MG63 (cell line): Measurements from ENCODE around the gene EXT2. TPM values are rescaled to one million over a fixed set of nuclear protein-coding genes. Genes with fewer than 3 reads are reported as not detected.

Experiments used
- DNase-seq: peaks from one replicate; pipeline ENCODE4 v3.0.0-alpha.2; 2020
- H3K27me3 ChIP-seq: fragments of 250-450 bp; sonication (Bioruptor Pico); 2 replicates; pipeline ENCODE4 v1.5.1; 2020; ENCODE audit warnings: mild to moderate bottlenecking, moderate library complexity
- H3K36me3 ChIP-seq: fragments of 250-450 bp; sonication (Bioruptor Pico); 2 replicates; pipeline ENCODE4 v1.5.1; 2020; ENCODE audit warnings: mild to moderate bottlenecking, moderate library complexity
- H3K4me3 ChIP-seq: fragments of 250-450 bp; sonication (Bioruptor Pico); 2 replicates; pipeline ENCODE4 v1.5.1; 2020; ENCODE audit warnings: mild to moderate bottlenecking, moderate library complexity
- H3K9me3 ChIP-seq: fragments of 250-450 bp; sonication (Bioruptor Pico); 2 replicates; pipeline ENCODE4 v1.5.1; 2020; ENCODE audit warnings: mild to moderate bottlenecking, moderate library complexity
- total RNA-seq: library from RNA; depleted of rRNA; stranded (reverse); fragments of >200 nt; shearing (Covaris generic); gene quantifications from 2 replicates; pipeline ENCODE4 v1.2.3, GENCODE V29; 2014; ENCODE audit warnings: low replicate concordance

Gene EXT2
- total RNA-seq, 1 experiment from 2014 or later, result 179 TPM

DNA sequence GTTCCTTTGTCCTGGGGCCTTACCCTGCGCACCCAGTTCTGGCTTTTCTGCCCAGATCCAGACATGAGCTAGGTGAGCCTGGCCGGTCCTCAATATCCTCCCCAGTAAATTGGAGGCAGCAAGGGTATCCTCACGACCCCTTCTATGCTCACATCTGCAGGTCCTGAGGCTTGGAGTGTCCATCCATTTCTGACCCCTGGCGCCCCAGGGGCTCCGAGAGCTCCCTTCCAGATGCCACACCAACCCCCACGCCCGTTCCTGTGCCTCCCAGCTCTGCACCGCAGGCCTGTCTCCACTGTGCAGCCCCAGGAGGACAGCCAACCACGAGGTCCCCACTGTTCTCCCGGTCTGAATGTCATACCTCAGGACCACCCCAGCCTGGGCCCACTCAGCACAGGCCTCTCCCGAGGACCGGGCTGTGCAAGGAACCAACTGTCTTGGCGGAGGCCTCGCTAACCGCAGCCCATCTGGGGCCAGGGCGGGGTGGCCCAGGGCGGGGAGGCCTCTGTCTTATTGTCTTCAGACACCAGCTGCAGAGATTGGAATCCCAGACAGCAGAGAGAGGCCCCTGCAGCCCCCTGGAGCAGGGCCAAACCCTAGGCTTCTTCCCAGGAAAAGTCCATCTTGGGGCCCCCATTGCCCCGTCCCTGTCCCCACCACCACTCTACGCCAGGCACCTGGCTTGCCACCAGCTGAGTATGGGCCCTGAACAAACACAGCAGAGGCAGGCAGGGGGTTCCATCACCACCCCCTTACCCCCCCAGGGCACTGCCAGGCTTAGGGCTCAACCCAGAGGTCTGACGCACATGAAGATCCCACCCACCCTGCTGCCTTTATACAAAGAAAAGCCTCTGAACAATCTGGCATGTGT lies 175.2 kb downstream of the EXT2 start:
- DNase-seq, result no peak
- Histone ChIP-seq H3K36me3 (no peaks in the 10 kb centered on the region), H3K9me3 (no peaks in the 10 kb centered on the region), H3K4me3 (no peak overlapping the region), H3K27me3 (no peaks in the 10 kb centered on the region)

DNA sequence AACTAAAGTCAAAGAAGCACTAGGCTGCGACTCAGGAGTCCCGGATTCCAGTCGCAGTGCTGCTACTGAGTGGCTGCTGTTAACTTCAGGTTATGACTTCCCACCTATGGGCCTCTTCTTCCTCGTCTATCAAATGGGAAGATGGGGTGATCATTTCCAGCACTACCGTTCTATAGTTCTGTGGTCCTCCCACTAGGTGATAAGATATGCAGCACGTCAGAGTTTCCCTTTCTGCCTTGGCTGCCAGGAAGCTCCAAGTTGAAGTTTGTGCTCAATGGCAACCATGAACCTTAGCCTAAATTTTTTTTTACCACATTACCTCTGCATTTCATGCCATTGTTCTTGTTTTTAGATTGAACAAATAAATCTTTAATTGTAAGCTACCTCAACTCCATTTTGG lies 175.8 kb downstream of the EXT2 start:
- H3K36me3 ChIP-seq, result no peaks in the 10 kb centered on the region
- no peaks in the 10 kb centered on the region for H3K9me3 ChIP-seq
- no peak overlapping the region for H3K4me3 ChIP-seq
- DNase-seq, result no peak
- H3K27me3 ChIP-seq, result no peaks in the 10 kb centered on the region

DNA sequence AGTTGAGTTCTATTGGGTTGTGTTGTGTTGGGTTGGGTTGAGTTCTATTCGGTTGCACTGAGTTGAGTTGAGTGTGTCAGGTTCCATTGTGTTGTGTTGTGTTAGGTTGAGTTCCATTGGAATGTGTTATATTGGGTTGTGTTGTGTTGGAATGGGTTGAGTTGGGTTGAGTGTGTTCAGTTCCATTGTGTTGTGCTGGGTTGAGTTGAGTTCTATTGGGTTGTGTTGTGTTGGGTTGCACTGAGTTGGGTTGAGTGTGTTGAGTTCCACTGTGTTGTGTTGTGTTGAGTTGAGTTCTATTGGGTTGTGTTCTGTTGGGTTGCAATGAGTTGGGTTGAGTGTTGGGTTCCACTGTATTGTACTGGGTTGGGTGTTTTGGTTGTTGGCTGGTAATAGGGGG lies 178.9 kb downstream of the EXT2 start:
- Histone ChIP-seq H3K27me3 (no peaks in the 10 kb centered on the region), H3K9me3 (no peaks in the 10 kb centered on the region), H3K4me3 (no peak overlapping the region), H3K36me3 (no peaks in the 10 kb centered on the region)
- no peak for DNase-seq

DNA sequence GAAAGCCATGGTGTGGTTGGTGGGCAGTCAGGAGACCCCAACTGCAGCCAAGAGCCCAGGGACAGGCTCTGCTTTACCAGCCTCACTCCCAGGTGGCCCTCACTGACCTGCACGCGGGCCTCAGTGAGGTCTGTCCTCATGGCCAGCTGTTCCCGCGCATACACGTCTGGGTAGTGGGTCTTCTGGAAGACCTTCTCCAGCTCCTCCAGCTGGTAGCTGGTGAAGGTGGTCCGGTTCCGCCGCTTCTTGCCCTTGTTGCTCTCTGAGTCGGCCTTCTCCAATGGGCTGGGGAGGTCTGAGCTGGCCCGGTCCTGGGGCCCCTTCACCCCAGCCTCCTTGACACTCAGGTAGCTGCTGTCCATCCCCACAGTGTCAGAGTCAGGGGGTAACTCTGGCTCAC lies 179.8 kb downstream of the EXT2 start:
- no peak overlapping the region for H3K4me3 ChIP-seq
- no peaks in the 10 kb centered on the region for H3K27me3 ChIP-seq
- no peaks in the 10 kb centered on the region for H3K9me3 ChIP-seq
- H3K36me3 ChIP-seq, result no peaks in the 10 kb centered on the region
- DNase-seq, result no peak

DNA sequence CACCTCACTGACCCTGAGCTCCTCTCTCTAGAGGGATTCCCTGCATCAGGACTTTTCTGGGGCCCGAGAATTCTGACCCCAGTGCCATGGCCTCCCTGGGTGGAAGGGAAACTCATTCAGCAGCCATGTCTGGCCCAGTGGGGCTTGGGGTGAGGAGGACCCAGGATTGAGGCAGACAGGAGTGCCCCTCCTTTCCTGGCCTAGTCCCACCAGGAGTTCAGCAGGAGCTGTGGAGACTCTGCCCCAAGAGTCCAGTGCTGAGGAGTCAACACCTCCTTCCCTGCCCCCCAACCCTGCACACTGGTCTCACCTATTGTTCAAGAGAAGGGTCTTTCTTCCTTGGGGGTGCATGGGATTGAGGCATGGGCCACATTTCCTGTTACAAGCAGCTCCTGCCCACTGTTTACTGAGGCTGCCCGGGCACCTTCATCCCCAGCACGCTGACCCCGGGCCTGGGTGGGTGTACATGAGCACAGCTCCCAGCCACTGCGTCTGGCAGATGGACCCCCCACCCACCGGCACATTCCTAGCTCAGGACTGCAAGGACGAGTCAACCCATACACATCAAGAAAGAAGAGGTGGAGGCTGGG lies 180.6 kb downstream of the EXT2 start:
- no peaks in the 10 kb centered on the region for H3K36me3 ChIP-seq
- H3K9me3 ChIP-seq, result no peaks in the 10 kb centered on the region
- no peak for DNase-seq
- no peaks in the 10 kb centered on the region for H3K27me3 ChIP-seq
- H3K4me3 ChIP-seq, result no peak overlapping the region

DNA sequence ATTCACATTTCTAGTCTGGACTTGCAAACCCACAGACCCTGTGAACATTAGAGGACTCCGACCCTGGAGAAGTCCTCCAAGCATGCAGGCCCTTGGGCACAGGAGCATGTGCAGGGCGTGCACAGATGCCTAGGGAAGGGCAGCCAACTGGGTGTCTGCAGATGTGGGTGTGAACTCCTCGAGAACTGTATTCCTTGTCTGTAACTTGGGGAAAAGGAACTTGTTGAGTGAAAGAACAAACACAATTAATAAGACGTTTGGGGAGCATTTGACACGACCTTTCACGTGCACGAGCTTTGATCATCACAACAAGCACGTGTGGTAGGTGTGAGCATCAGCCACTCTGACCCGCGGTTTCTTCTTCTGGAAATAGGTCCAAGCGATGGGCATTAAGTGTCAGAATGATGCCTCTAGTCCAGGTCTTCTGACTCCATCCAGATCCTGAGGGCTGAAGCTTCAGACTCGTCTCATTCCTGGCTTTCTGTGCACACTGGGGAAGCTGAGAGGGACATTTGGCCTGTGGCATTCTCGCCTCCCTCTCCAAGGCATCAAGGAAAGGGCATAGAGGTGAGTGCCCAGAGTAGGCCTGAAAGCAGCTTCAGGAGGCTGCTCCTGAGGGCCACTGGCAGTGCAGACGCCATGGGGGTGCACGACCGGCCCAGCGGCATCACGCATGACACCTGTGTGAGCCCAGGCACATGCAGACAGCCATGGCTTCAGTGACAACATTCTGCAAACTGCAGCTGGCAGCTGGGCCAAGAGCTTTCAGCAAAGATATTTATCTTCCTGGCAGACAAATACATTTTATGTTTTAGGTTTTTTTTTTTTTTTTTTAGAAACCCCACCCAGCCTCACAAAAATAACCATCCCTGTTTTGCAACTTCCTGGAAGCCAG lies 182.0 kb downstream of the EXT2 start:
- Histone ChIP-seq H3K4me3 (no peak overlapping the region), H3K9me3 (no peaks in the 10 kb centered on the region), H3K27me3 (no peaks in the 10 kb centered on the region), H3K36me3 (no peaks in the 10 kb centered on the region)
- DNase-seq, result no peak

DNA sequence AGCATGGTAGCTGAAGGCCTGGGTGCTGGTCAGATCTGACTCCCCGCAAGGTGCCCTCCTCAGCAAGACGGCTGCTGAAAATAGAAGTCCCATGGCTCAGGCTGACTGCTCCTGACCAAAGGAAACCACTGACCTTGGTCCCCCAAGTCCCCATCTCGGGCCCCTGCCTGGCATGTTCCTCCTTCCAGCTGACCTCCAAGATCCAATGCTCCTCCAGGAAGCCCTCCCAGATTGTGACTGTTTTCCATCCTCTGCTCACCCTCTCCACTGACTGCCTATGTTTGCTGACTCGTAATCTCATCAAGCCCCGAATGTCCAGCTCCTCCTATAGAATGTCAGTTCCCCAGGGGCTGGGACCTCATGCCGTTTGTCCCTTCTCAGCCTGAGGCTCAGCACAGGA lies 184.0 kb downstream of the EXT2 start:
- H3K27me3 ChIP-seq, result no peaks in the 10 kb centered on the region
- DNase-seq, result no peak
- no peaks in the 10 kb centered on the region for H3K9me3 ChIP-seq
- H3K4me3 ChIP-seq, result no peak overlapping the region
- no peaks in the 10 kb centered on the region for H3K36me3 ChIP-seq

DNA sequence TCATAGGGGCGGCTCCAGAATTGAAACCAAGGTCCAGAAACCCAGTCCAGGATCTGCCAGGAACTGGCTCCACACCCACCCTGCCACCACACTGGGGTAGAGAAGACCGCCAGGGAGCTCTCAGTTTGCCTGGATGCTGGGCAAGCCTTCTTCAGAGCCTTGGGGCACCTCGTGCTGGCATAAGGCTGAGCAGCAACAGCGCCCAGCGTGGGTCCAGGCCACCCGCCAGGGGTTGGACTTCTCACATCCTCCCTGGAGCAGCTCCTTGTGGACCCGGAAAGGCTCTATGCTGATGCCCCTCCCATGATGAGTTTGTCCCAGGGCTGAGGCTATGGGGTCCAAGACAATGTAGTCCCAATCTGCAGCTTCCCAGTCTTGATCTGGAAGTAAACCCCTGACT lies 184.8 kb downstream of the EXT2 start:
- H3K27me3 ChIP-seq, result no peaks in the 10 kb centered on the region
- H3K4me3 ChIP-seq, result no peak overlapping the region
- no peaks in the 10 kb centered on the region for H3K36me3 ChIP-seq
- no peaks in the 10 kb centered on the region for H3K9me3 ChIP-seq
- no peak for DNase-seq

DNA sequence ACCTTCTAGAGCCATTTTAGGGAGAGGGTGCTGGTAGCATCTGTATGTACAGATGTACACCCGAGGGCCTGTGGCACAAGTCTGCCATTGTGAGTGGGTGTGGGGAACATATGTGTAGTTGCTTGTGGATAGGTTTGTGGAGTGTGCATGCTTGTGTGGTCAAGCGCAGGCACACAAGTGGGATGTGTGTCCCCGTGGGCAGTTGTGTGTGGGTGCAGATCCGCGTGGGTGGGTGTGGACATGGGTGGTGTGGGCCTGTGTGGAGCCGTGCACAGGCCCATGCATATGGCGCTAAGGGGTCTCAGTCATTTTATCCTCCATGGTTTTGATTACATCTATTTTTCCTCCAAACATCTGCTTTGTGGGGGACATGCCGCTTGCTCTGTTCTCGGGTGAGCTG lies 185.7 kb downstream of the EXT2 start:
- no peaks in the 10 kb centered on the region for H3K27me3 ChIP-seq
- H3K36me3 ChIP-seq, result no peaks in the 10 kb centered on the region
- no peak overlapping the region for H3K4me3 ChIP-seq
- DNase-seq, result no peak
- H3K9me3 ChIP-seq, result no peaks in the 10 kb centered on the region

DNA sequence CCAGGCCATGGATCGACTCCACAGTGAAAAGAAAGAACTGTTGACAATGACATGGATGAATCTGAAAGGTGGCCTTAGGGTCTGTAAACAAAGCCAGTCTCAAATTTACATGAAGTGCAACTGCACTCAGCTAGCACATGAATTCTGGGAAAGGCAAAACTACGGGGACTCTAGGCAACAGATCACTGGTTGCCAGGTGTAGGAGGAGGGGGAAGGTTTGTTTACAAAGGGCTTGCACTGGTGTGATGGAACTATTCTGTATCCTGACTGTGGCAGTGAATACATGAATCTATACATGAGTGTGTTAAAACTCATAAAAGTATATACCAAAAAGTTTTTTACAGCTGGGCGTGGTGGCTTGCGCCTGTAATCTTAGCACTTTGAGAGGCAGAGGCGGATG lies 187.1 kb downstream of the EXT2 start:
- DNase-seq, result no peak
- Histone ChIP-seq H3K9me3 (no peaks in the 10 kb centered on the region), H3K4me3 (no peak overlapping the region), H3K27me3 (no peaks in the 10 kb centered on the region), H3K36me3 (no peaks in the 10 kb centered on the region)

DNA sequence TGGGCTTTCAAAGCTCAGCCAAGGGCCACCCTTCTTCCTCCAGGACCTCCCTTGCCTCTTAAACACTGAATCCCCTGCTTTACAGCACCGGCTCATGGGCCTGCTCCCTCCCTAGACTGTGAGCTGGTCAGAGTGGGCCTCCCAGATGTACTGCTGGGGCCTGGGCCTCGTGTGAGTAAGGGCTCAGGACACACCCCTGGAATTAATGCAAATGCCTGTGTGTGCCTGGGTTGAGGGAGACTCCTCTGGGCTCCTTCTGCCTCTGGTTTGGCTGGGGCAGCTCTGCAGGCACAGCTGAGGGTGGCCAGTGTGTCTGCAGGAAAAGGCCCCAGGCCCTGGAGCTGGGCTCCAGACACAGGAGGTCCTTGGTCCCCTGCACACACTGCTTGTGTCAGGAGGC lies 190.3 kb downstream of the EXT2 start:
- Histone ChIP-seq H3K4me3 (no peak overlapping the region), H3K9me3 (no peaks in the 10 kb centered on the region), H3K36me3 (no peaks in the 10 kb centered on the region), H3K27me3 (no peaks in the 10 kb centered on the region)
- no peak for DNase-seq

DNA sequence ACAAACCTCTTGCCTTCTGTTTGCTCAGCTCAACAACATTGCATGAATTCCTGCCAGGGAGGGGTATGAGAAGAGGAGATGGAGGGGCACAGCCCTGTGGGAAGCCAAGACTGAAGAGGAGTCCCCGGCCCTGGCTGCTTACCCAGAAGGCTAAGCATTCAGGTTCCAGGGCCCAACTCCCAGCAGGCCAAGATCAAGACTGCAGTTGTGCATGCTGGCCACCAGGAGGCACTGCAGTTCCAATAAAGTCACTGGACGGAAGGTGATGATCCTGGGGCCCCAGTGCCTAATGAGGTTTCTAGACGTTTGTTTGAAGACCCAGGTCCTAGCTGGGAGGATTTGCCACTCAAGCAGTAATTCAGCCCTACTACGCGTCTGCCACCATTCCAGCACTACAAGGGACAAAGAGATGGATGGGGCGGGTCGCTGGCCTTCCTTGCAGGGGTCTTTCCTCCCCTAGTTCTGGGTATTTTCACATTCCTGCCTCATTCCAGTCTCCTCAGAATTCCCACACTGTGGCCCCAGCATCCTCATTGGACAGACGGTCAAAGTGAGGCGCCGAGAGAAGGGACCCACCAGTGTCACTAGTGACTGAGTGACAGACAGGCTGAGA lies 190.9 kb downstream of the EXT2 start:
- Histone ChIP-seq H3K4me3 (no peak overlapping the region), H3K27me3 (no peaks in the 10 kb centered on the region), H3K9me3 (no peaks in the 10 kb centered on the region), H3K36me3 (no peaks in the 10 kb centered on the region)
- peak; percentile 42 for DNase-seq

DNA sequence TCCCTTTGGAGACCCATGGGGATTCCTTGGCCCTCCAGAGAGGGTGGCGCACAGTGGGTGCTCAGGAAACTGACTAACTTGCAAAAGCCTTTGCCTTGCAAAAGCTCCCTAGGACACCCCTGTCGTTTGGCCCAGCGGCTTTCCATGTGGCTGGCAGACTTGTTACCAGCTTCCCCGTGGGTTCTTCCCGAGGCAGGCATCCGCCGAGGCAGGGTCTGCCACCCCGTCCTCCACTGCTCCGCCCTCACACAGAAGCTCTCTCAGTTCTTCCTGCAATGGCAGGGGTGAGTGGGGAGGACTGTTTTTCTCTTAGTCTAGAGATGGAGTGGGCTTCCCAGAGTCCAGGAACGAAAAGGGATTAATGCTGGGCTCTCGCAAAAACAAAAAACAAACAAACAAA lies 191.4 kb downstream of the EXT2 start:
- no peaks in the 10 kb centered on the region for H3K9me3 ChIP-seq
- H3K27me3 ChIP-seq, result no peaks in the 10 kb centered on the region
- H3K4me3 ChIP-seq, result no peak overlapping the region
- no peaks in the 10 kb centered on the region for H3K36me3 ChIP-seq
- DNase-seq, result no peak

DNA sequence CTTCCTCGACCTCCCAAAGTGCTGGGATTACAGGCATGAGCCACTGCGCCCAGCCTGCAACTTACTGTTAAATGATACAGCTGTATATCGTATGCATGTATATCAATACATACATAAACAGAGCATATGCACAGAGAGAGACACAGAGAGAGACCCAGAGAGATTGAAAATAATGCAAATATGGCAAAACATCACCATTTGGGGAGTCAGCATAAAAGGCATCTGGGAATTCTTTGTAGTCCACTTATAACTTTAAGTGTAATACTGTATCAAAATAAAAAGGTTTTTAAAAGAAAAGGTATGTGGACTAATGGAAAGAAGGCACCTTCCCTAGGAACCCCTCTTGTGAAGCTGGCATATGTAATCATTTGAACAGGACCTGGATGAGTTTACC lies 192.7 kb downstream of the EXT2 start:
- no peak for DNase-seq
- Histone ChIP-seq H3K36me3 (no peaks in the 10 kb centered on the region), H3K27me3 (no peaks in the 10 kb centered on the region), H3K4me3 (no peak overlapping the region), H3K9me3 (no peaks in the 10 kb centered on the region)

DNA sequence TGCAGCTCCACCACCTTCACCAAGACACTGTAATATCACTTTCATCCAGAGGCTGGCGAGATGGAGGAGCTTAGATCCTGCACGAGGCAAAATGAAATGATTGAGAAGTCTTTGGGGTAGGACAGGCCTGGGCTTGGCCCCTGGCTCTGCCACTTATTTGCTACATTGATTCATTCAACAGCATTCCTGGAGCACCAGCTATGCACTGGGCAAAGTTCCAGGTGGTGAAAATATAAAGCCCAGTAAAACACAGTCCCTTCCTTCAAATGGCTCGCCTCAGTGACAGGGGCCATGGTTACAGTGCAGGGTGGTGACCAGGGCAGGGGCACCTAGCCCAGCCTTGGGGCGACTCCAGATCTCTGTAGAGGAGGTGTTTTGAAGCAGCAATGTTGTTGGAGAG lies 194.7 kb downstream of the EXT2 start:
- Histone ChIP-seq H3K9me3 (no peaks in the 10 kb centered on the region), H3K27me3 (no peaks in the 10 kb centered on the region), H3K36me3 (no peaks in the 10 kb centered on the region), H3K4me3 (no peak overlapping the region)
- DNase-seq, result peak; percentile 66
